ENCODE measurements around the gene PTPN7. TPM values are rescaled to one million over a fixed set of nuclear protein-coding genes. Genes with fewer than 3 reads are reported as not detected.

The PTPN7 gene
- total and polyA plus RNA-seq, 10 of the 15 experiments (the other 5 are each of a cell fraction or from before 2014, with no cell fraction given), result 7.9 to 117 (median 102) TPM

GRCh38 chr1:202126426-202126825 lies 34.0 kb downstream of the PTPN7 start (continued):
- TF ChIP-seq ZBTB33 (IDR thresholded peaks at IDR 0.05), result no peak

- no TSS peak for BruUV-seq (replicated peaks)
- Histone ChIP-seq H3K4me2 (ENCODE audit: control insufficient read depth, insufficient read depth) (no peak overlapping the region), H4K20me1 (ENCODE audit: control insufficient read depth, insufficient read depth) (0 out of 2 replicates have a peak, but pooled peaks cover 3% of the 10 kb centered on the region), H3K36me3 (ENCODE audit: control insufficient read depth in 2 of 2, insufficient read depth in 2 of 2, low read length in 1 of 2) (no peaks in the 10 kb centered on the region), H3K79me2 (ENCODE audit: control insufficient read depth, insufficient read depth, low read length) (no peaks in the 10 kb centered on the region), H3K27ac (ENCODE audit: control insufficient read depth, insufficient read depth) (no peak overlapping the region), H3K4me1 (ENCODE audit: control insufficient read depth, insufficient read depth, low read length) (no peaks in the 10 kb centered on the region), H2AFZ (ENCODE audit: control insufficient read depth, low read depth, low read length) (no peak overlapping the region), H3K4me3 (no peak overlapping the region), H3K9me3 (replicated peaks; ENCODE audit: control insufficient read depth, insufficient read depth, low read length) (no peaks in the 10 kb centered on the region), H3K27me3 (replicated peaks in 1 of 2; ENCODE audit: control insufficient read depth in 2 of 2, insufficient read depth in 2 of 2, low read length in 1 of 2) (peaks cover 0 to 2% of the 10 kb centered on the region in 2 experiments), H3K9ac (ENCODE audit: control insufficient read depth, insufficient read depth, low read length) (no peak overlapping the region)
- intact Hi-C loops (cut with micrococcal nuclease; ENCODE audit: unreplicated experiment), result no loop called here
- no peak for FAIRE-seq
- 32% methylated on average over 8 of the region's 8 CpGs for WGBS (ENCODE audit: insufficient coverage, insufficient replicate concordance, low lambda C conversion rate, missing lambda C conversion rate)
- in situ Hi-C loops (cut with MboI), result no loop called here
- ChIA-PET POLR2A (no interaction called here), CTCF (interaction anchor here (5.3 to 9.3 kb wide), 2 partner anchors 10 to 126 kb away, joined by 29 to 119 read pairs; no protein-coding TSS in a partner anchor), RAD21 (ENCODE audit: unreplicated experiment) (no interaction called here), SMC1A (ENCODE audit: uncharacterized antibody, unreplicated experiment) (interaction anchor here (1.3 kb wide), 1 partner anchor 126 kb away, joined by 3 read pairs; no protein-coding TSS in a partner anchor)
- no peak for DNase-seq (ENCODE audit: low read depth, low spot score)
- ATAC-seq, result no peak
- TF ChIP-seq FOXK2 (IDR thresholded peaks at IDR 0.05) (no peak), NFYB (IDR thresholded peaks at IDR 0.05; ENCODE audit: insufficient read depth, low read depth, low read length) (no peak), KLF5 (IDR thresholded peaks at IDR 0.05; ENCODE audit: partially characterized antibody) (no peak), ZNF687 (IDR thresholded peaks at IDR 0.05) (no peak), PRDM15 (CRISPR knock-in tag; IDR thresholded peaks at IDR 0.05) (no peak), HDGF (IDR thresholded peaks at IDR 0.05) (no peak), RFX5 (IDR thresholded peaks at IDR 0.05; ENCODE audit: low read depth, low read length) (no peak), PAX5 (IDR thresholded peaks at IDR 0.05; ENCODE audit: borderline replicate concordance, low read depth, low read length) (no peak), FOXM1 (IDR thresholded peaks at IDR 0.05; ENCODE audit: low read depth, low read length) (no peak), PML (IDR thresholded peaks at IDR 0.05; ENCODE audit: low read length) (no peak), NR2C1 (IDR thresholded peaks at IDR 0.05) (no peak)
These were observed 34.8 kb downstream of the PTPN7 start for GRCh38 chr1:202125611-202126010.
